Thoracic aorta (tissue), 2 donors: ENCODE measurements around the gene TTLL11. TPM values are rescaled to one million over a fixed set of nuclear protein-coding genes. Genes with fewer than 3 reads are reported as not detected.

Experiments used
- ATAC-seq: fragments of 150-250 bp; one replicate; pipeline ENCODE4 v1.8.0; 2017; ENCODE audit warnings: low read depth; ENCODE audit not compliant: insufficient number of reproducible peaks, low FRiP score
- DNase-seq: peaks from one replicate; pipeline ENCODE4 v3.0.0-alpha.2; 2020; ENCODE audit warnings: low spot score
- H3K27ac ChIP-seq, 2 donors: fragments of 200-600 bp; sonication (generic); 1 replicate in 1 of 2; 2 replicates in 1 of 2; pipeline ENCODE4 v1.5.1; 2016; ENCODE audit warnings: mild to moderate bottlenecking in 2 of 2, moderate library complexity in 2 of 2
- H3K27me3 ChIP-seq: fragments of 200-600 bp; sonication (generic); replicated peaks from 2 replicates; pipeline ENCODE4 v1.6.0; 2016; ENCODE audit warnings: mild to moderate bottlenecking; ENCODE audit not compliant: insufficient read depth
- H3K36me3 ChIP-seq: fragments of 200-600 bp; sonication (generic); one replicate; pipeline ENCODE4 v1.5.1; 2016
- H3K4me1 ChIP-seq, 2 donors: fragments of 200-600 bp; sonication (generic); 1 replicate in 1 of 2; 2 replicates in 1 of 2; pipeline versions ENCODE4 v1.5.1 to v1.6.0; 2016; ENCODE audit warnings: low read depth in 2 of 2, mild to moderate bottlenecking in 1 of 2; ENCODE audit not compliant: control insufficient read depth in 1 of 2
- H3K4me3 ChIP-seq: fragments of 200-600 bp; sonication (generic); 2 replicates; pipeline ENCODE4 v1.5.1; 2016; ENCODE audit warnings: mild to moderate bottlenecking
- H3K9me3 ChIP-seq: fragments of 200-600 bp; sonication (generic); 2 replicates; pipeline ENCODE4 v1.5.1; 2016
- CTCF ChIP-seq: fragments of 200-600 bp; sonication (generic); IDR thresholded peaks from one replicate; pipeline ENCODE4 v1.5.1; 2019; ENCODE audit warnings: antibody characterized with exemption
- total RNA-seq, 2 donors: library from RNA; depleted of rRNA; stranded (reverse); fragments of >200 nt; gene quantifications; one replicate each; pipeline versions ENCODE4 v1.1.0 to v1.2.3, GENCODE V29; 2016

The TTLL11 gene
- total RNA-seq, 2 donors from 2014 or later, result 25.7 to 31.2 TPM

GRCh38 chr9:121778252-121779225 is 314.6 kb downstream of the TTLL11 start:
- no peaks in the 10 kb centered on the region for H3K27me3 ChIP-seq
- DNase-seq (no peak), ATAC-seq (no peak)
- H3K27ac ChIP-seq, result no peak overlapping the region
- H3K36me3 ChIP-seq, result peaks cover 57% of the 10 kb centered on the region
- H3K4me3 ChIP-seq, result no peak overlapping the region
- peaks cover 8 to 9% of the 10 kb centered on the region in 2 donors for H3K4me1 ChIP-seq
- H3K9me3 ChIP-seq, result no peaks in the 10 kb centered on the region
- TF ChIP-seq CTCF, result no peak

GRCh38 chr9:121776739-121777637 is 316.1 kb downstream of the TTLL11 start:
- no peak for TF ChIP-seq CTCF
- Histone ChIP-seq H3K27me3 (no peaks in the 10 kb centered on the region), H3K4me1 (peaks cover 20 to 23% of the 10 kb centered on the region in 2 donors), H3K4me3 (no peak overlapping the region), H3K9me3 (no peaks in the 10 kb centered on the region), H3K36me3 (peaks cover 48% of the 10 kb centered on the region), H3K27ac (no peak overlapping the region)
- no peak for ATAC-seq
- no peak for DNase-seq

- no peaks in the 10 kb centered on the region for H3K27me3 ChIP-seq
- ATAC-seq (no peak), DNase-seq (no peak)
- peaks cover 40% of the 10 kb centered on the region for H3K36me3 ChIP-seq
- H3K27ac ChIP-seq, result no peak overlapping the region
- no peak overlapping the region for H3K4me3 ChIP-seq
- no peaks in the 10 kb centered on the region for H3K9me3 ChIP-seq
- peaks cover 28 to 32% of the 10 kb centered on the region in 2 donors for H3K4me1 ChIP-seq
- no peak for TF ChIP-seq CTCF
Observed at GRCh38 chr9:121776001-121776738, 316.9 kb downstream of the TTLL11 start.

- TF ChIP-seq CTCF, result no peak
- ATAC-seq, result no peak
- Histone ChIP-seq H3K4me1 (peaks cover 37 to 44% of the 10 kb centered on the region in 2 donors), H3K27ac (peak overlapping the region in 1 of 2 donors; percentile 91), H3K4me3 (no peak overlapping the region), H3K36me3 (peaks cover 33% of the 10 kb centered on the region), H3K9me3 (no peaks in the 10 kb centered on the region), H3K27me3 (no peaks in the 10 kb centered on the region)
- no peak for DNase-seq
Observed at GRCh38 chr9:121774715-121775613, 318.1 kb downstream of the TTLL11 start.
